NK-92 (cell line): ENCODE data around the gene UNC13A.
"Not testable (repeated sequence)": the region's sequence is repeated elsewhere in the genome, so short reads cannot be mapped to it uniquely, and the experiment has no call there.

Experiments used
- DNase-seq: peaks from one replicate; lab custom pipeline; 2025; ENCODE audit not compliant: unreplicated experiment; lab: John Stamatoyannopoulos, UW

UNC13A gene

DNA sequence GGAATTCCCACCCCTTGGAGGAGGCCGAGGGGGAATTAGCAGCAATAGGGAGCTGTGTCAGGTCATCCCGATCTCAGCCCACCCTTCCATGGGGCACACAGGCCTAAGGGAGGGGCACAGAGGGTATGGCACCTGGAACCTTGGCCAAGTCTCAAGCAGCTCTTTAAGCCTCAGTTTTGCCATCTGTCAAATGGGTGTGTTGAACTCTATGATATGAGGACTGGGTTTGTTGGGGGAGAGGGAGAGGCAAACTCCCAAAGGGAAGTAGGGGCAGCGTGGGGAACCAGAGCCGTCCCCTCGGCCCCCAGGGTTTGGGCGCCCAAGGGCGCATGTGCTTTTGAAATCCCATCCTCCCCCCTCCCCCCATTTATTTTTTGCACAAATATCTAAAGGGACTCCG is 83.0 kb downstream of the UNC13A start:
- DNase-seq: no peak

DNA sequence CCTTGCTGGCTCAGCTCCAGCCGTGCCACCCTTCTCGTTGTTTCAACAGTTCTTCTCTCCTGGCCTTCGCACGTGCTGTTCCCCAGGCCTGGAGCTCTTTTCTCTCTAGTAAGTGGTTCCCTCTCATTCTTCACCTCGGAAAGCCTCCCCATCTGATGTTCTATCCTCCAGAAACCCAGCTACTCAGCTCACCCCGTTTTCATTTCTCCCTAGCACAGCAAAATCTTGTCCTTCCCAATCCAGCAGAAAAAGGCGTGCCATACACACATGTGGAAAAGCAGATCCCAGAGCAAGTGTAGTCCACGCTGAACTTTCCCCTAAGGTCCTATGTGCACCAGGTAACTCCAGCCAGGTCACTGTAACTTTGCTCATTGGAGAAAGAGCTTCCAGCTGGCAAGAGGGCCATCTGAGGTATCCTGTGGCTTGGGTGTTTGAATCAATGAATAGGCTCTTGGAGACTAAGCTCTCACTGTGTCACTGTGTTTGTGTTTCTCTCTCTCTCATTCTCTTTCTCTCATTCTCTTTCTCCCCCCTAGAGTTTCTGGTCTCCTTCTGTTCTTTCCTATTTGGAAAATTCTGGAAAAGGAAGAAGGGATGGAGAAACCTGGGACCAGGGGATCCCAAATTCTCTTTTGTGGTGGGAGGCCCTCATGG is 83.7 kb downstream of the UNC13A start:
- no peak for DNase-seq

DNA sequence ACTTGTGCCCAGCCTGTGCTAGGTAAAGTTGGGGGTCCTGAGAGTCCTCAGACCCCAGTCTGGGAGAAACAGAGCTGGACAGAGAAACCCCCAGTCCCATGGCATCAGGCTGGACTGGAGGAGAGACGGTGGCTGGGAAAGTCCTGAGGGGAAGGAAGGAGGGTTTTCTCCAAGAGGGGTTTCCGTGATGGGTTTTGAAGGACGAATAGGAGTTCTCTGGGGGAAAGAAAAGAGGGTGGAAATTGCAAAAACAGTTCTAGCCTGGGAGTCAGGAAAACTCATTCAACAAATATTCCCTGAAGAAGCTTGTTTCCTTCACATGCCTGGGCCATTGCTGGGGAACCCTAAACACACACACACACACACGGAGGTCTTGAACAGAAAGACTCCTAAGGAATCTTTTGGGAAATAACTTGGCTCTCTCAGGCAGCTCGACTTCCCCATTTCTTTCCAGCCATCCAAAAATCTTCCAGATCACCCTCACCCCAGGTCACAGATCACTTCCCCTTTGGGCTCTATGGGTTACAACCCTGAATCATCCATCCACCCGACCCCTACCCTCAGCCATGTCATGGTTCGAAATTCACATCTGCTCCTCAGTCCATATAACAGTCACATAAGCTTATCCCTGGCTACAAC is 85.2 kb downstream of the UNC13A start:
- DNase-seq: no peak

DNA sequence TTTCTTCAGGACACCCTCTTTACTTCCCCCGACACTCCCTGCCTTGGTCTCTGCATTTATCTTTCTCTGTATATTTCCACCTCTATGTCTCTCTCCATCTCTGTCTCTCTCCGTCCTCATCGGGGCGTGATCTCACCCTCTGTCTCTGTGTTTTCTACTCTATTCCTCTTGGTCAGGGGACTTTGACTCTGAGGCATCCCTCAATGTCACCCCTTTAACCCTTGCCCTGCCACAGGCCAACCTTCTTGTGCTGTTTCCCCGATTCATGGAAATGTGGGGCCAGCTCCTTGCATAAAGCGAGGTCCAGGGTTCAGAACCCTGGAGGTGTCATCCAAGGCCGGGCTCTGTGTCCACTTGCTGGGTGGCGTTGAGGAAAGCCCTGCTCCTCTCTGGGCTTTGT is 85.9 kb downstream of the UNC13A start:
- DNase-seq: no peak

DNA sequence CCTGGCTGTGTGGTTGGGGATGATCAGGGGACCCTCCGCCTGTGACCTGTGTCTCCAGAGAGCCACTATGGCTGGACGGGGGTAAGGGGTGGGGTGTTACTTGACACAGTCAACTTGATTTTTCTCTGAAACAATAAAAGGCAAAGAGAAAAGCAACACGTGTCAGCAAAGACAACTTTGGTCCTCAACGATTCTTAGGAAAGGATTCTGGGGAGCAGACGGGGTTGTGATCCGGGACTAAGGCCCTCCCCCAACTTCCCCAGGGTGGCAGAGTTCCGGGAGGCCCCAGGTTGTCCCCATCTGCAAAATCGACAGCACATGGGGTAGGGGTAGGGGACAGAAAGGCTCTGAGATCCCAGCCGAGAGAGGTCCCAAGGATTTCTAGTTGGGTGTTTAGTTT is 86.5 kb downstream of the UNC13A start:
- no peak for DNase-seq

DNA sequence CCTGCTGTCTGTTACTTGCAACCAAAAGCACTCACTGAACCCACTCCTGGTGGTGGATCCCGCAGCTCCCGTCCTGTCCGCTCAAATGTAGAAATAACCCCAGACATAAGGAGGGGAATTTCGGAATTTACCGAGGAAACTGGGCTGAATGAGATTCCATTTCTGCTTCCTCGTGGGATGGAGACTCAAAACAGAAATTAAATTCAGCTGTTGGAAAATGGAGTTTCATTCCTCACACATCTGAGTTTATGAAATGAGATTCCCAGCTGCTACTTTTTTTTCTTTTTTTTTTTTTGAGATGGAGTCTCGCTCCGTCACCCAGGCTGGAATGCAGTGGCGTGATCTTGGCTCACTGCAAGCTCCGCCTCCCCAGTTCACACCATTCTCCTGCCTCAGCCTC is 88.4 kb downstream of the UNC13A start:
- no peak for DNase-seq

DNA sequence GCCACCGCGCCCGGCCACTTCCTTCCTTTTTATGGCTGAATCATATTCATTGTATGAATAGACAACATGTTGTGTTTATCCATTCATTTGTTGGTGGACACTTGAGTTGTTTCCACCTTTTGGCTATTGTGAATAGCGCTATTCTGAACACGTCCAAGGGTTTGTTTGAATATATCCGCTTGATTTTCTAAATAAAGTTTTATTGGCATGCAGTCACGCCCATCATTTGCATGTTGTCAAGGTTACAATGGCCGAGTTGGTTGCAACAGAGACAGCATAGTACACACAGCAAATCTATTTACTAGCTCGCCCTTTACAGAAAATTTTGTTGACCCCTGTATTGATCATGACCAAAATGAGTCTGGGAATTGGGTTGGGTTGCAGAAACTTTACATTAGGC is 89.2 kb downstream of the UNC13A start:
- no peak for DNase-seq

DNA sequence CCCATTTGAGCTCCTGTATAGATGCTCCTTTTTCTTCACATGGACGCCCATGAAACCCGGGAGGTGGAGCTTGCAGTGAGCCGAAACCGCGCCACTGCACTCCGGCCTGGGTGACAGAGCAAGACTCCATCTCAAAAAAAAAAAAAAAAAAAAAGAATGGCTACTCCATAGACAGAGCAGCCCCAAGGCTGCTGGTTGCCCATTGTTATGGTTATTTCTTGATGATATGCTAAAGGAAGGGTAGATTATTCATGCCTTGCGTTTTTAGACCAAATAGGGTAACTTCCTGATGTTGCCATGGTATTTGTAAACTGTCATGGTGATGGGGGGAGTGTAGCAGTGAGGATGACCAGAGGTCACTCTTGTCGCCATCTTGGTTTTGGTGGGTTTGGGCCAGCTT is 90.1 kb downstream of the UNC13A start:
- DNase-seq: not testable (repeated sequence)

DNA sequence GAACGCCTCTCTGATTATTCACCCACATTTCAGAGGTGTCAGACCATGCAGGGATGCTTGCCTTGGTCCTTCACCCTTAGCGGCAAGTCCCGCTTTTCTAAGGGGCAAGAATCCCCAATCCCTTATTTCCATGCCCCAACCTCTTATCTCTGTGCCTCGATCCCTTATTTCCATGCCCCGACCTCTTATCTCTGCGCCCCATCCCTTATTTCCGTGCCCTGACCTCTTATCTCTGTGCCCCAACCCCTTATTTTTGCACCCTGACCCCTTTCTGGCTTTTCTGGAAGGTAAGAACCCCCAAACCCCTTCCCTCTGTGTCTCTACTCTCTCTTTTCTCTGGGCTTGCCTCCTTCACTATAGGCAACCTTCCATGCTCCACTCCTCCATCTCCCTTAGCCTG is 93.9 kb downstream of the UNC13A start:
- DNase-seq: not testable (repeated sequence)

DNA sequence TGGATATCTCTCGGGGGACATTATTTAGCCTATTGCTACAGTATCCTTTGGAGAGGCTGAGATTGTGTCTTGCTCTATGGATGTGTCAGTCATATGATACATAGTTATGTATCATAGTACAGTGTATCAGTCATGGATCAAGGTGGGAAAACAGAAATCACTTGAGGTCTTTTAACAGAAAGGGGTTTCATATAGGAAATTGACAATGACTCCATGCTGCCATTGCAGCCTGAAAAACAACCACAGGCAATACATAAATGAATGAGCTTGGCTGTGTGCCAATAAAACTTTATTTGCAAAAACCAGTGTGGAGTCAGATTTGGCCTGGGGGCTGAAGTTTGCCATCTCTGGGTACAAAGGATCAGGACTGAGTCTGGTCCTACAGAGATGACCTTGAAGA is 97.3 kb downstream of the UNC13A start:
- no peak for DNase-seq

DNA sequence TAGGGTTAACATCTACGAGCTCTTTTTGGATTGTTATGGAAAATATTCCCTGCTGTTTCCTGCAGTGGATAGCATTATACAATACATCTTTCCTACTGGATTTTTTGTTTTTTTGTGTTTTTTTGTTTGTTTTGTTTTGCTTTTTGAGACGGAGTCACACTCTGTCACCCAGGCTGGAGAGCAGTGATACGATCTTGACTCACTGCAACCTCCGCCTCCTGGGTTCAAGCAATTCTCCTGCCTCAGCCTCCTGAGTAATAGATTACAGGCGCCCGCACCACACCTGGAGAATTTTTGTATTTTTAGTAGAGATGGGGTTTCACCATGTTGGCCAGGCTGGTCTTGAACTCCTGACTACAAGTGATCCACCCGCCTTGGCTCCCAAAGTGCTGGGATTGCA is 102.8 kb downstream of the UNC13A start:
- not testable (repeated sequence) for DNase-seq

DNA sequence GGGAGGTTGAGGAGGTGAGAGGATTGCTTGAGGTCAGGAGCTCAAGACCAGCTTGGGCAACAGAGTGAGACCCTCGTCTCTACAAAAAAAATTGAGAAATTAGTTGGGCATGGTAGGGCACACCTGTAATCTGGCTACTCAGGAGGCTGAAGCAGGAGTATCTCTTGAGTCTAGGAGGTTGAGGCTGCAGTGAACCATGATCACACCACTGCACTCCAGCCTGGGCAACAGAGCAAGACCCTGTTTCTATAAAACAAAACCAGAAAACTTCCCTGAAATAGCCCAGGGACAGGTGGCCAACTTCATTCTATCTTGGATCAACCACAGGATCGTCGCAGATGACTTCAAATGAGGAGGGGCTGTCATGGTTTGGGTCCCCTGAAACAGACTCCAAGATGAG is 104.0 kb downstream of the UNC13A start:
- DNase-seq: no peak

DNA sequence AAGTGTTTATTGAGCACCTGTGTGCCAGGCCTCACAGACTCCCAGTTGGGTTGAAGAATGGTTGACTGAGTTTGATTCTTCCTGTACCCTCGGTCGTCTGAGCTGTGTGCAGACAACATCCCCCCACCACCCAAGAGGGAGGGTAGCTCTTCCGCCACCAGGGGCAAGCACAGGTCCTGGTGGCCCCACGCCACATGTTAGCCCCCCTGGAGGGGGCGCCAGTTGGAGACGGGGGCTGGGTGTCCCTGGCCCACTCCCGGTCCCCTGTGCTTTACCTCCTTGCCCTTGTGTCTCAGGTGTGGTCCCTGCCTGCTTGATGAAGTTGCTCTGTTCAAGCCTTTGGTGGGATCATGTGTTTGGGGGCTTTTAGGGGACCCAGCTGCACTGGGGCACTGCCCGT is 105.5 kb downstream of the UNC13A start:
- DNase-seq: no peak

DNA sequence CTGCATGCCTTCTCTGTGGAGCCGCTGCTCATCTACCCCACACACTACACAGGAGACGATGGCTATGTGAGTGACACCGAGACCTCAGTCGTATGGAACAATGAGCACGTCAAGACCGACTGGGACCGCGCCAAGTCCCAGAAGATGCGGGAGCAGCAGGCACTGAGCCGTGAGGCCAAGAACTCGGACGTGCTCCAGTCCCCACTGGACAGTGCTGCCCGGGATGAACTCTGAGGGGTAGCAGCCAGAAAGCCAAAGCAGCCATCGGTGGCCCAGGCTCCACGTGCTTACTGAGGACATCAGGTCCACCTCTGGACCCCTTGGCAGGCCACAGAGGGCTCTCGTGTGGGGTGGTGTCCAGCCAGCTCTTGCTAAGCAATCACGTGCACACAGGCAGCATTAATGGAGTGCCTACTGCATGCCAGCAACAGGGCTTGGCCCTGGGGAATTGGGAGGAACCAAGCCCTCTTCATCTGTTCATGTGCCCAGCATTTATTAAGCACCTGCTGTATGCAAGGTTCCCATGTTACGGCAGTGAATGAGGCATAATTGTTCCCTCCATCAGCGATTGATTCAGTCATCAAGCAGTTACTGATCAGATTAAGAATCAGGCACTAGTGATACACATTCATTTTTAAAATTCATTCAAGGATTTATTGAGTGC is 106.8 kb downstream of the UNC13A start:
- no peak for DNase-seq

DNA sequence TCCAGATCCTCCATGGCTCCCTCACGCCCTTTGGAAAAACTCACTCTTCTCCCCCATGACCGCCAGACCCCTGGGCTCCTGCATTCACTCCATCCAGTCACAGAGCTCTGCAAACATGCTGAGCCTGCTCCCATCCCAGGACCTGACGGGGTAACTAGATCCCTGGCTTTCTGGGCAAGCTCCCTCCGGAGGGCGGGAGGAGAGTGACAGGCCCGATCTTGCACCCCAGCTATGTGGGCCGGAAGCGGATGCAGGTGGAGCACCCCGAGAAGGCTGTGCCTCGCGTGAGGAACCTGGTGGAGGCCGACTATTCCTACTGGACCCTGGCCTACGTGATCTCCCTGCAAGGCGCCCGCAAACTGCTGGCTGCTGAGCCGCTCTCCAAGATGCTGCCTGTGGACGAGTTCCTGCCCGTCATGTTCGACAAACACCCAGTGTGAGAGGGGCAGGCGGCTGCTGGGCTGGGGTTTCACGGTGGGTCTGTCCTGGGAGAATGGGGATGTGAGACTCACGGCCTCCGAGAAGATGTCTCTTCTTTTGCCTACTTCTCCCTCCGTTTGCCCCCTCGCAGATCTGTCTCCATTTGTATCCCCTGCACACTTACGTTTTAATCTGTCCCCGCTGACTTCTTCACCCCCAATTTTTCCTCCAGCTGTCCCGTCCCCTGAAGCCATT is 107.5 kb downstream of the UNC13A start:
- DNase-seq: no peak

DNA sequence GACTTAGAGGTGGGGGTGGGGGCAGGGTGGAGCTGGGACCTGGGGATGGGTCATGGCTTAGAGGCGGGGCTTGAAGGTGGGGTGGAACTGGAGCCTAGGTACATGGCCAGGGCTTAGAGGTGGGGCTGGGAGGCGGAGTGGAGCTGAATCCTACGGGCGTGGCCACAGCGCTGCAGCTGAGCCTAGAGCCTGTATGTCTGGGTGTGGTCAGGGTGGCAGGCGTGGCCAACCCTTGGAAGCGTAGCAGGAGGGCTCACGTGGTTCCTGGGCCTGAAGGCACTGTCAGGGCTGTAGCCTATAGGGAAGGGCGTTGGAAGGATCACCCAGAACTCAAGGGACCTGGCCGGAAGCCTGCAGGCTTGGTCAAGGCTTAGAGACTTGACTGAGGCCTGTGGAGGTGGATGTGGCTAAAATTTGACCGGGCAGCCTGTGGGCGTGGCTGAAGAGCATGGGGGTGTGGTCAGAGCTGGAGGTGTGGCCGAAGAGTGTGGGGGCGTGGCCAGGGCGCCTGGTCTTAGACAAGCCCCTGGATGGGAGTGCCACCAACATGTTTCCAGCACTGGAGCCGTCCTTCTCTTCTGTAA is 108.4 kb downstream of the UNC13A start:
- no peak for DNase-seq

DNA sequence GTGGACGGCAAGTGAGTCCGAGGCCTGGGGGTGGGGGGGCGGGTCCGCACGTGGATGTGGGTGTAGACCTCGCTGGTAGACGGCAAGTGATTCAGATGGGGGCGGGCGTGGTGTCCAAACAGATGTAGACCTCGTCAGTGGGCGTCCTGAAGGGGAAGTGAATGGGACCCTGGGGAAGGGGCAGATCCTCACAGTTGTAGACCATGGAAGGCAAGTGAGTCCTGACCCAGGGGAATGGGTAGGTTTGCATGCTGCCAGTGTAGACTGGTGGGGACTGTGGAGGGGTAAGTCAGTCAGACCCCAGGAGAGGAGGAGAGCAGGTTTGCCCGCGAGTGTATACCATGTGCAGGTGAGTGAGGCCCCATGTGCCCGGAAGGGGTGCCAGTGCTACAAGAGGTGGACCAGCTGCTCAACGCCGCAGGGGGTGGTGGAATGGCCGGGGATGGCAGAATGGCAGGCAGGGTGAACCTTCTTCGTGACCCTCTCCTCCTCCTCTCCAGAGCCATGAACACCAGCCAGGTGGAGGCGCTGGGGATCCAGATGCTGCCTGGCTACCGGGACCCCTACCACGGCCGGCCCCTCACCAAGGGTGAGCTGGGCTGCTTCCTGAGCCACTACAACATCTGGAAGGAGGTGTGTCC is 110.6 kb downstream of the UNC13A start:
- DNase-seq: no peak

DNA sequence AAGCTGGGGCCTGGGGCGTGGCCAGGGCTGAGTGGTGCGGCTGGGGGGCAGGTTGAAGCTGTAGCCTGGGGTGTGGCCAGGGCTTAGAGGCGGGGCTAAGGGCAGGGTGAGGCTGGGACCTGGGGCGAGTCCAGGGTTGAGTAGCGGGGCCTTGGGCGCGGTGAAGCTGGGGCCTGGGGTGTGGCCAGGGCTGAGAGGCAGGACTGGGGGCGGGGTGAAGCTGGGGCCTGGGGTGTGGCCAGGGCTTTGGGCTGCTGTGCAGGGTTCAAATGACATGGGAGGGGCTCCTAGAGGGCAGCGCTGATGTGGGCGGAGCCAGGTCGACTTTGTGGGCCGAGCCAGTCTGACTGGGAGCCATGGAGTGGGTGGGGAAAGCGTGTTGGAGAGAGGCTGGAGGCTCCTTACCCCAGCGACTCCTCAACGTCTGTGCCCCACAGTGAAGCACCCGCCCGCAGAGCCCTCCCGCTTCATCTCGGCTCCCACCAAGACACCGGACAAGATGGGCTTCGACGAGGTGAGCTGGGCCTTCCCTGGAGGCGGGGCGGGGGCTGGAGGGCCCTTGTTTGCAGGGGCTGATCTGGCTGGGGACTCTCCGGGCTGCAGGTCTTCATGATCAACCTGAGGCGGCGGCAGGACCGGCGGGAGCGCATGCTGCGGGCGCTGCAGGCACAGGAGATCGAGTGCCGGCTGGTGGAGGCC is 111.2 kb downstream of the UNC13A start:
- DNase-seq: no peak

DNA sequence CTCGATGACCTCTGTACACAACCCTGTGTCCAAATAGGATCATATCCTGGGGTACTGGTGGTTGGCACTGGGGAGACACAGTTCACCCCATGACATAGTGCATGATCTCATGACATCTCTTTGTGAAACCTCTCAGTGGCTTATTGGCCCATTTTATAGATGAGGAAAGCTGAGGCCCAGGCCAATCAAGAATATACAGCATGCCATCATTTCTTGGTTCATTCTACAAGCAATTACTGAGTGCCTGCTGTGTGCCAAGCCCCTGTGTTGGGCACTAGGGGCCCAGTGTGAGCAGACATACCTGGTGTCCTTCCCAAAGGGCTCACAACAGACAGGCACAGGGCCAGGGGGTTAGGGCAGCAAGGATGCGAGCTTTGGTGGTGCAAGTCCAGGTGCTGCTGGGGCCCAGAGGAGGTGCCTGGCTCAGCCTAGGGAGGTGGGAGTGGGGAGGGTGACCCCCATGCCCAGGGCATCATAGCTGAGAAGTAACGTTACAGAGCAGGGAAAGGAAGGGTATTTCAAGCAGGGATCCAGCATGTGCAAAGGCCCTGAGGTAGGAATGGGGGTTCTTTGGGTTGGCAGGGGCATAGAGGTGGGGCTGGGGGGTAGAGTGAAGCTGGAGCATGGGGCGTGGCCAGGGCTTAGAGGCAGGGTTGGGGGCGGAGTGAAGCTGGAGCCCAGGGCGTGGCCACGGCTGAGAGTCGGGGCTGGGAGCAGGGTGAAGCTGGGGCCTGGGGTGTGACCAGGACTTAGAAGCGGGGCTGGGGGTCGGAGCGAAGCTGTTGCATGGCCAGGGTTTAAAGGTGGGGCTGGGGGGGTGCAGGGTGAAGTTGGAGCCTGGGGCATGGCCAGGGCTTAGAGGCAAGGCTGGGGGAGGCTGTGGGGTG is 112.0 kb downstream of the UNC13A start:
- no peak for DNase-seq

DNA sequence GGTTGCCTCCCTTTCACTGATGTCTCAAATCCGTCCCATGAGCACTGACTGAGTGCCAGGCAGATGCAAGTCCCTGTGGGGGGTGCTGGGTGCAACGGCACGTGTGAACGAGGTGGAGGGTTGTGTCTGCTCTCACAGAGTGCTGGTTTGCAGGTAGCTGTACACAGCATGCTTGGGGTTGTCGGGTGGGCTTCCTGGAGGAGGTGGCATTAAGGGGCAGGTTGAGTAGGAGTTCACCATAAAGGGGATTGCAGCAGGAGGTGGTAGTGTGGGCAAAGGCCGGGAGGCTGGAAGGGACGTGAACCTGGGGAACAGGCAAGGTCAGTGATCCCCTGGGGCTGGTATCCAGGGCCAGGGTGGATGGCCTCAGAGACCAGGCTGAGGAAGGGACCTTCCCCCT is 115.5 kb downstream of the UNC13A start:
- no peak for DNase-seq
